ENCODE results near the gene MAP4K4.

MAP4K4 gene

GRCh38 chr2:101665312-101665711 is 32.2 kb upstream of the MAP4K4 start:
- H3K27ac ChIP-seq = no peak overlapping the region
- no peak for DNase-seq
- H3K4me1 ChIP-seq = no peaks in the 10 kb centered on the region
- H3K4me3 ChIP-seq = no peak overlapping the region
- TF ChIP-seq CTCF (IDR thresholded peaks at IDR 0.05) = no peak
- intact Hi-C loops (cut with DNase I; ENCODE audit: low total_unique reads) = no loop called here
- H3K27me3 ChIP-seq = no peaks in the 10 kb centered on the region
- H3K9me3 ChIP-seq = no peaks in the 10 kb centered on the region
- no peaks in the 10 kb centered on the region for H3K36me3 ChIP-seq

DNA sequence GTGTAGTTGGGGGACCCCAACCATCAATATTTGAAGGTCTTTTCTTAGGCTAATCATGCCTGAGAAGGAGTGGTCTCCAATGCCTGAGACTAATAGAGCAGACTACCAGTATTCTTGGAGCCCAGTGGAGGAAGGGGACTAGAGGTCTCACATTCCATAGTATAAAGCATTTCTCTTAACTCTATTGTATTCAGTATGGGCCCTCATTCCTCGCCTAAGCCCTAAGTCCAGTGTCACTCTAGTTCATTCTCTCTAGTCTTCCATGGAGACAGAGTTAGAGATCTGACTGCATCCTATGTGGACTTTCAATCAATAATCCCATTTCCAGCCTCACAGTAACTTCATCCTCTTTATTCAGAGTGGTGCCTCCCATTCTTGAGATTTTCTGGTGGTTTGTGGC is 29.7 kb upstream of the MAP4K4 start:
- no peak for DNase-seq
- no peak for TF ChIP-seq CTCF (IDR thresholded peaks at IDR 0.05)
- Histone ChIP-seq H3K4me3 (no peak overlapping the region), H3K27me3 (no peaks in the 10 kb centered on the region), H3K9me3 (no peaks in the 10 kb centered on the region), H3K27ac (no peak overlapping the region), H3K4me1 (no peaks in the 10 kb centered on the region), H3K36me3 (no peaks in the 10 kb centered on the region)
- intact Hi-C loops (cut with DNase I; ENCODE audit: low total_unique reads) = no loop called here

DNA sequence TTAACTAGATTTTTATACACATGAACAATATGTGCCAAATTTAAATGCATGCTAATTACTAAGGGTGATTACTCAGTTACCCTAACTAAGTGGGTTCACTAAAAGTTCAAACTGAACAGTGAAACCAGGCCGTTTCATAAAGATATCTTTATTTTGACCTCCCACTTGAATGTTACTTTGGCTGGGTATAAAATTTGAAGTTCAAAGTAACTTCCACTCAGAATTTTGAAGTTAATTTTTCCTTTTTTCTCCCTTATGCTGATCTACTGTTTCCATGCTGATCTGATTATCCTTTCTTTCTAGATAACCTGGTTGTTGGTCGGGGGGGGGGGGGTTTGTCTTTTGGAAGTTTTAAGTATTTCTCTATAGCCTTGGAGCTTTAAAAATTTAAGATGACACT is 25.5 kb upstream of the MAP4K4 start:
- H3K4me3 ChIP-seq = no peak overlapping the region
- no peaks in the 10 kb centered on the region for H3K36me3 ChIP-seq
- no peak for DNase-seq
- intact Hi-C loops (cut with DNase I; ENCODE audit: low total_unique reads) = no loop called here
- H3K27ac ChIP-seq = no peak overlapping the region
- H3K4me1 ChIP-seq = no peaks in the 10 kb centered on the region
- TF ChIP-seq CTCF (IDR thresholded peaks at IDR 0.05) = no peak
- H3K9me3 ChIP-seq = no peaks in the 10 kb centered on the region
- H3K27me3 ChIP-seq = no peaks in the 10 kb centered on the region

DNA sequence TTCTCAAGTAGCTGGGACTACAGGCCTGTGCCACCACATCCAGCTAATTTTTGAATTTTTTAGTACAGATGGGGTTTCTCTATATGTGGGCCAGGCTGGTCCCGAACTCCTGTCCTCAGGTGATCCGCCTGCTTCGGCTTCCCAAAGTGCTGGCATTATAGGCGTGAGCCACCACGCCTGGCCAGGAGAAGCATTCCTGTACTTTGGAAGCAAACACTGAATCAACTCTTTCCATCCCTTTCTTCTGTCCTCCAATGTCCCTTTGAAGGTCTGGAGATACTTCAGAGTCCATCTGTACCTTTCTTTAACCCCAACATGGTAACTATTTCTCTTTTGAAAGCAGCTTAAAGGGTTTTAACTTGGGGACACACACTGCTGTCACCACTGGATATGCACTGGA is 23.6 kb upstream of the MAP4K4 start:
- H3K27ac ChIP-seq = no peak overlapping the region
- intact Hi-C loops (cut with DNase I; ENCODE audit: low total_unique reads) = no loop called here
- no peaks in the 10 kb centered on the region for H3K9me3 ChIP-seq
- H3K27me3 ChIP-seq = no peaks in the 10 kb centered on the region
- no peaks in the 10 kb centered on the region for H3K36me3 ChIP-seq
- no peak for TF ChIP-seq CTCF (IDR thresholded peaks at IDR 0.05)
- H3K4me3 ChIP-seq = no peak overlapping the region
- DNase-seq = no peak
- H3K4me1 ChIP-seq = no peaks in the 10 kb centered on the region

- Histone ChIP-seq H3K36me3 (no peaks in the 10 kb centered on the region), H3K4me3 (no peak overlapping the region), H3K27me3 (no peaks in the 10 kb centered on the region), H3K27ac (no peak overlapping the region), H3K4me1 (no peaks in the 10 kb centered on the region), H3K9me3 (no peaks in the 10 kb centered on the region)
- intact Hi-C loops (cut with DNase I; ENCODE audit: low total_unique reads) = no loop called here
- no peak for DNase-seq
- TF ChIP-seq CTCF (IDR thresholded peaks at IDR 0.05) = no peak
These were observed 22.0 kb upstream of the MAP4K4 start for GRCh38 chr2:101675512-101675911.

GRCh38 chr2:101676674-101677073 is 20.8 kb upstream of the MAP4K4 start:
- no peaks in the 10 kb centered on the region for H3K36me3 ChIP-seq
- DNase-seq = no peak
- H3K4me1 ChIP-seq = no peaks in the 10 kb centered on the region
- no peaks in the 10 kb centered on the region for H3K27me3 ChIP-seq
- intact Hi-C loops (cut with DNase I; ENCODE audit: low total_unique reads) = no loop called here
- no peak overlapping the region for H3K27ac ChIP-seq
- H3K9me3 ChIP-seq = no peaks in the 10 kb centered on the region
- no peak overlapping the region for H3K4me3 ChIP-seq
- TF ChIP-seq CTCF (IDR thresholded peaks at IDR 0.05) = no peak
